ENCODE measurements around the gene CHRNA3.

Gene CHRNA3

GRCh38 chr15:78635346-78635745 is 14.6 kb upstream of the CHRNA3 start (continued):
- TF ChIP-seq, protein P1, sequence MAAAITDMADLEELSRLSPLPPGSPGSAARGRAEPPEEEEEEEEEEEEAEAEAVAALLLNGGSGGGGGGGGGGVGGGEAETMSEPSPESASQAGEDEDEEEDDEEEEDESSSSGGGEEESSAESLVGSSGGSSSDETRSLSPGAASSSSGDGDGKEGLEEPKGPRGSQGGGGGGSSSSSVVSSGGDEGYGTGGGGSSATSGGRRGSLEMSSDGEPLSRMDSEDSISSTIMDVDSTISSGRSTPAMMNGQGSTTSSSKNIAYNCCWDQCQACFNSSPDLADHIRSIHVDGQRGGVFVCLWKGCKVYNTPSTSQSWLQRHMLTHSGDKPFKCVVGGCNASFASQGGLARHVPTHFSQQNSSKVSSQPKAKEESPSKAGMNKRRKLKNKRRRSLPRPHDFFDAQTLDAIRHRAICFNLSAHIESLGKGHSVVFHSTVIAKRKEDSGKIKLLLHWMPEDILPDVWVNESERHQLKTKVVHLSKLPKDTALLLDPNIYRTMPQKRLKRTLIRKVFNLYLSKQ (tag by site-specific recombination; IDR thresholded peaks at IDR 0.05; ENCODE audit: borderline replicate concordance) = no peak
- TF ChIP-seq SCRT2 (tag by site-specific recombination; IDR thresholded peaks at IDR 0.05) = no peak

GRCh38 chr15:78634210-78635145 is 13.7 kb upstream of the CHRNA3 start:
- CTCF ChIA-PET = interaction anchor here (0.5 to 5.9 kb wide), 3 partner anchors 10 to 75 kb away, joined by 4 to 119 read pairs (median 4); no protein-coding TSS in a partner anchor
- Histone ChIP-seq H3K36me3 (ENCODE audit: control insufficient read depth in 2 of 2, insufficient read depth in 1 of 2, low read length in 2 of 2) (no peaks in the 10 kb centered on the region), H3K4me1 (ENCODE audit: control insufficient read depth, insufficient read depth, low read length) (no peaks in the 10 kb centered on the region), H3K9me3 (ENCODE audit: control insufficient read depth, insufficient read depth, low read depth, low read length) (no peaks in the 10 kb centered on the region), H3K27ac (ENCODE audit: extremely low read depth, low read depth, low read length) (no peak overlapping the region), H3K4me3 (ENCODE audit: low read depth, low read length) (no peak overlapping the region)
- POLR2A ChIA-PET = no interaction called here
- TF ChIP-seq ZNF341 (tag by site-specific recombination; IDR thresholded peaks at IDR 0.05; ENCODE audit: low read depth) (no peak), SP7 (tag by site-specific recombination; IDR thresholded peaks at IDR 0.05) (no peak), RBAK (tag by site-specific recombination; IDR thresholded peaks at IDR 0.05) (no peak)
- TF ChIP-seq, protein P2, sequence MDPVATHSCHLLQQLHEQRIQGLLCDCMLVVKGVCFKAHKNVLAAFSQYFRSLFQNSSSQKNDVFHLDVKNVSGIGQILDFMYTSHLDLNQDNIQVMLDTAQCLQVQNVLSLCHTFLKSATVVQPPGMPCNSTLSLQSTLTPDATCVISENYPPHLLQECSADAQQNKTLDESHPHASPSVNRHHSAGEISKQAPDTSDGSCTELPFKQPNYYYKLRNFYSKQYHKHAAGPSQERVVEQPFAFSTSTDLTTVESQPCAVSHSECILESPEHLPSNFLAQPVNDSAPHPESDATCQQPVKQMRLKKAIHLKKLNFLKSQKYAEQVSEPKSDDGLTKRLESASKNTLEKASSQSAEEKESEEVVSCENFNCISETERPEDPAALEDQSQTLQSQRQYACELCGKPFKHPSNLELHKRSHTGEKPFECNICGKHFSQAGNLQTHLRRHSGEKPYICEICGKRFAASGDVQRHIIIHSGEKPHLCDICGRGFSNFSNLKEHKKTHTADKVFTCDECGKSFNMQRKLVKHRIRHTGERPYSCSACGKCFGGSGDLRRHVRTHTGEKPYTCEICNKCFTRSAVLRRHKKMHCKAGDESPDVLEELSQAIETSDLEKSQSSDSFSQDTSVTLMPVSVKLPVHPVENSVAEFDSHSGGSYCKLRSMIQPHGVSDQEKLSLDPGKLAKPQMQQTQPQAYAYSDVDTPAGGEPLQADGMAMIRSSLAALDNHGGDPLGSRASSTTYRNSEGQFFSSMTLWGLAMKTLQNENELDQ (tag by site-specific recombination; IDR thresholded peaks at IDR 0.05; ENCODE audit: low read depth) = no peak

- POLR2A ChIA-PET = no interaction called here
- CTCF ChIA-PET = no interaction called here
Measured at GRCh38 chr15:78633348-78633747, 12.6 kb upstream of the CHRNA3 start.

GRCh38 chr15:78630886-78631633 is 10.3 kb upstream of the CHRNA3 start:
- H3K4me3 ChIP-seq (ENCODE audit: low read depth, low read length) = no peak overlapping the region
- no peaks in the 10 kb centered on the region for H3K36me3 ChIP-seq (ENCODE audit: control insufficient read depth in 2 of 2, insufficient read depth in 1 of 2, low read length in 2 of 2)
- POLR2A ChIA-PET = no interaction called here
- H3K9me3 ChIP-seq (ENCODE audit: control insufficient read depth, insufficient read depth, low read depth, low read length) = no peaks in the 10 kb centered on the region
- no peaks in the 10 kb centered on the region for H3K4me1 ChIP-seq (ENCODE audit: control insufficient read depth, insufficient read depth, low read length)
- CTCF ChIA-PET = interaction anchor here (0.5 to 2.0 kb wide), 5 partner anchors 9 to 664 kb away, joined by 3 to 4 read pairs (median 4); partner anchors contain the start of gene CHRNA3
- H3K27ac ChIP-seq (ENCODE audit: extremely low read depth, low read depth, low read length) = no peak overlapping the region
- TF ChIP-seq ZNF513 (tag by site-specific recombination; IDR thresholded peaks at IDR 0.05) (no peak), KLF1 (tag by site-specific recombination; IDR thresholded peaks at IDR 0.05) (no peak), ZNF248 (tag by site-specific recombination; IDR thresholded peaks at IDR 0.05) (no peak), ZNF645 (tag by site-specific recombination; IDR thresholded peaks at IDR 0.05) (no peak), ZNF660 (tag by site-specific recombination; IDR thresholded peaks at IDR 0.05) (no peak), ZBTB26 (tag by site-specific recombination; optimal IDR thresholded peaks at IDR 0.05) (no peak), ZNF624 (tag by site-specific recombination; IDR thresholded peaks at IDR 0.05) (no peak), ZSCAN30 (tag by site-specific recombination; IDR thresholded peaks at IDR 0.05) (no peak), ZNF670 (tag by site-specific recombination; IDR thresholded peaks at IDR 0.05; ENCODE audit: low read depth) (no peak)
- TF ChIP-seq, protein P3, sequence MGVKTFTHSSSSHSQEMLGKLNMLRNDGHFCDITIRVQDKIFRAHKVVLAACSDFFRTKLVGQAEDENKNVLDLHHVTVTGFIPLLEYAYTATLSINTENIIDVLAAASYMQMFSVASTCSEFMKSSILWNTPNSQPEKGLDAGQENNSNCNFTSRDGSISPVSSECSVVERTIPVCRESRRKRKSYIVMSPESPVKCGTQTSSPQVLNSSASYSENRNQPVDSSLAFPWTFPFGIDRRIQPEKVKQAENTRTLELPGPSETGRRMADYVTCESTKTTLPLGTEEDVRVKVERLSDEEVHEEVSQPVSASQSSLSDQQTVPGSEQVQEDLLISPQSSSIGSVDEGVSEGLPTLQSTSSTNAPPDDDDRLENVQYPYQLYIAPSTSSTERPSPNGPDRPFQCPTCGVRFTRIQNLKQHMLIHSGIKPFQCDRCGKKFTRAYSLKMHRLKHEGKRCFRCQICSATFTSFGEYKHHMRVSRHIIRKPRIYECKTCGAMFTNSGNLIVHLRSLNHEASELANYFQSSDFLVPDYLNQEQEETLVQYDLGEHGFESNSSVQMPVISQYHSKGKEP (tag by site-specific recombination; IDR thresholded peaks at IDR 0.05) = no peak

More at GRCh38 chr15:78633348-78633747, 12.6 kb upstream of the CHRNA3 start:
- TF ChIP-seq ZNF311 (tag by site-specific recombination; IDR thresholded peaks at IDR 0.05; ENCODE audit: borderline replicate concordance) (no peak), SETDB1 (IDR thresholded peaks at IDR 0.05; ENCODE audit: insufficient read length, low read length) (peak; percentile 14), KLF16 (tag by site-specific recombination; IDR thresholded peaks at IDR 0.05) (no peak)
- Histone ChIP-seq H3K4me3 (ENCODE audit: low read depth, low read length) (no peak overlapping the region), H3K36me3 (ENCODE audit: control insufficient read depth in 2 of 2, insufficient read depth in 1 of 2, low read length in 2 of 2) (no peaks in the 10 kb centered on the region), H3K9me3 (ENCODE audit: control insufficient read depth, insufficient read depth, low read depth, low read length) (no peaks in the 10 kb centered on the region), H3K27ac (ENCODE audit: extremely low read depth, low read depth, low read length) (no peak overlapping the region), H3K4me1 (ENCODE audit: control insufficient read depth, insufficient read depth, low read length) (no peaks in the 10 kb centered on the region)
